Astrocyte (in vitro differentiated cells and primary cell): ENCODE results near the gene MLIP. TPM values are rescaled to one million over a fixed set of nuclear protein-coding genes. Genes with fewer than 3 reads are reported as not detected.

ENCODE experiments used
- DNase-seq: peaks from one replicate; pipeline ENCODE4 v3.0.0-alpha.2; 2010; ENCODE audit warnings: low read depth
- FAIRE-seq: peaks from 2 replicates; lab custom pipeline; 2011; peaks lifted over from hg19 to GRCh38; lab: Jason Lieb, UNC
- H2AFZ ChIP-seq: 2 replicates; pipeline ENCODE4 v1.6.0; 2012; ENCODE audit warnings: low read depth, low read length, inconsistent platforms
- H3K27ac ChIP-seq: 2 replicates; pipeline ENCODE4 v1.5.1; 2011; ENCODE audit warnings: low read depth, low read length, inconsistent platforms
- H3K27me3 ChIP-seq: 2 replicates; pipeline ENCODE4 v1.6.0; 2011; ENCODE audit warnings: low read length, inconsistent platforms; ENCODE audit not compliant: insufficient read depth
- H3K36me3 ChIP-seq: 2 replicates; pipeline ENCODE4 v1.5.1; 2011; ENCODE audit warnings: low read length, inconsistent platforms; ENCODE audit not compliant: insufficient read depth
- H3K4me1 ChIP-seq: 2 replicates; pipeline ENCODE4 v1.5.1; 2011; ENCODE audit warnings: low read length, inconsistent platforms; ENCODE audit not compliant: insufficient read depth
- H3K4me2 ChIP-seq: 2 replicates; pipeline ENCODE4 v1.6.0; 2012; ENCODE audit warnings: low read length, inconsistent platforms
- H3K4me3 ChIP-seq: 2 replicates; pipeline ENCODE4 v1.5.1; 2011; ENCODE audit warnings: low read depth, mild to moderate bottlenecking, low read length, inconsistent platforms; ENCODE audit not compliant: insufficient read depth
- H3K79me2 ChIP-seq: 2 replicates; pipeline ENCODE4 v1.6.0; 2012; ENCODE audit warnings: mild to moderate bottlenecking, low read length, inconsistent platforms; ENCODE audit not compliant: insufficient read depth
- H3K9ac ChIP-seq: 2 replicates; pipeline ENCODE4 v1.6.0; 2012; ENCODE audit warnings: mild to moderate bottlenecking, low read length, inconsistent platforms
- H3K9me3 ChIP-seq: 2 replicates; pipeline ENCODE4 v1.5.1; 2012; ENCODE audit warnings: low read depth, mild to moderate bottlenecking, low read length, inconsistent platforms; ENCODE audit not compliant: insufficient read depth
- H4K20me1 ChIP-seq: 2 replicates; pipeline ENCODE4 v1.6.0; 2012; ENCODE audit warnings: low read length, inconsistent platforms; ENCODE audit not compliant: insufficient read depth
- H3K27ac Mint-ChIP-seq: one replicate; pipeline ENCODE4 v1.8.0; 2021; ENCODE audit warnings: mild to moderate bottlenecking, mixed read lengths; ENCODE audit not compliant: unreplicated experiment
- H3K27me3 Mint-ChIP-seq: one replicate; pipeline ENCODE4 v1.8.0; 2021; ENCODE audit warnings: low read depth, mixed read lengths; ENCODE audit not compliant: unreplicated experiment
- H3K36me3 Mint-ChIP-seq: one replicate; pipeline ENCODE4 v1.8.0; 2021; ENCODE audit warnings: low read depth, mixed read lengths; ENCODE audit not compliant: unreplicated experiment
- H3K4me1 Mint-ChIP-seq: one replicate; pipeline ENCODE4 v1.8.0; 2021; ENCODE audit warnings: low read depth, mixed read lengths; ENCODE audit not compliant: unreplicated experiment
- H3K4me3 Mint-ChIP-seq: one replicate; pipeline ENCODE4 v1.8.0; 2021; ENCODE audit warnings: mild to moderate bottlenecking, moderate library complexity, mixed read lengths; ENCODE audit not compliant: unreplicated experiment
- H3K9me3 Mint-ChIP-seq: one replicate; pipeline ENCODE4 v1.8.0; 2021; ENCODE audit warnings: mild to moderate bottlenecking, mixed read lengths; ENCODE audit not compliant: unreplicated experiment
- EZH2 ChIP-seq: IDR thresholded peaks from 2 replicates; pipeline ENCODE4 v1.6.1; 2012; ENCODE audit warnings: mild to moderate bottlenecking, low read length, inconsistent platforms; ENCODE audit not compliant: insufficient read depth
- total RNA-seq: library from RNA; stranded (reverse); gene quantifications from 2 replicates; pipeline ENCODE4 v1.2.1, GENCODE V29; 2021
- TF ChIP-seq, protein P1 (sequence below): IDR thresholded peaks from 2 replicates; pipeline ENCODE4 v1.5.1; 2011; ENCODE audit warnings: low read depth, mild to moderate bottlenecking, inconsistent platforms, low read length, moderate library complexity; ENCODE audit not compliant: insufficient read depth

The MLIP gene
- total RNA-seq, 1 donor from 2014 or later, result not detected

- no peaks in the 10 kb centered on the region for H3K27me3 Mint-ChIP-seq
- H3K9me3 ChIP-seq, result no peaks in the 10 kb centered on the region
Observed at GRCh38 chr6:54130179-54130578, 18.9 kb downstream of the MLIP start.

GRCh38 chr6:54132587-54132986 lies 21.3 kb downstream of the MLIP start:
- H3K9me3 ChIP-seq, result no peaks in the 10 kb centered on the region
- no peak overlapping the region for H3K4me3 ChIP-seq
- no peaks in the 10 kb centered on the region for H3K27me3 ChIP-seq
- H3K4me2 ChIP-seq, result no peak overlapping the region
- no peak for DNase-seq
- H3K27me3 Mint-ChIP-seq, result peaks cover 8% of the 10 kb centered on the region
- no peak for FAIRE-seq
- TF ChIP-seq, protein P1, sequence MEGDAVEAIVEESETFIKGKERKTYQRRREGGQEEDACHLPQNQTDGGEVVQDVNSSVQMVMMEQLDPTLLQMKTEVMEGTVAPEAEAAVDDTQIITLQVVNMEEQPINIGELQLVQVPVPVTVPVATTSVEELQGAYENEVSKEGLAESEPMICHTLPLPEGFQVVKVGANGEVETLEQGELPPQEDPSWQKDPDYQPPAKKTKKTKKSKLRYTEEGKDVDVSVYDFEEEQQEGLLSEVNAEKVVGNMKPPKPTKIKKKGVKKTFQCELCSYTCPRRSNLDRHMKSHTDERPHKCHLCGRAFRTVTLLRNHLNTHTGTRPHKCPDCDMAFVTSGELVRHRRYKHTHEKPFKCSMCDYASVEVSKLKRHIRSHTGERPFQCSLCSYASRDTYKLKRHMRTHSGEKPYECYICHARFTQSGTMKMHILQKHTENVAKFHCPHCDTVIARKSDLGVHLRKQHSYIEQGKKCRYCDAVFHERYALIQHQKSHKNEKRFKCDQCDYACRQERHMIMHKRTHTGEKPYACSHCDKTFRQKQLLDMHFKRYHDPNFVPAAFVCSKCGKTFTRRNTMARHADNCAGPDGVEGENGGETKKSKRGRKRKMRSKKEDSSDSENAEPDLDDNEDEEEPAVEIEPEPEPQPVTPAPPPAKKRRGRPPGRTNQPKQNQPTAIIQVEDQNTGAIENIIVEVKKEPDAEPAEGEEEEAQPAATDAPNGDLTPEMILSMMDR, result no peak
- TF ChIP-seq EZH2, result no peak
- no peaks in the 10 kb centered on the region for H3K36me3 ChIP-seq
- H3K4me1 ChIP-seq, result no peaks in the 10 kb centered on the region
- no peak overlapping the region for H3K9ac ChIP-seq
- H3K9me3 Mint-ChIP-seq, result peaks cover 4% of the 10 kb centered on the region
- H3K79me2 ChIP-seq, result no peaks in the 10 kb centered on the region
- H3K36me3 Mint-ChIP-seq, result no peaks in the 10 kb centered on the region
- no peak overlapping the region for H3K27ac ChIP-seq
- no peak overlapping the region for H2AFZ ChIP-seq
- H4K20me1 ChIP-seq, result no peaks in the 10 kb centered on the region
- H3K4me3 Mint-ChIP-seq, result no peak overlapping the region
- no peaks in the 10 kb centered on the region for H3K4me1 Mint-ChIP-seq
- H3K27ac Mint-ChIP-seq, result no peak overlapping the region

More at GRCh38 chr6:54130179-54130578, 18.9 kb downstream of the MLIP start:
- H3K4me3 Mint-ChIP-seq, result no peak overlapping the region
- Histone ChIP-seq H3K27ac (no peak overlapping the region), H3K9ac (no peak overlapping the region), H3K4me1 (no peaks in the 10 kb centered on the region), H3K36me3 (no peaks in the 10 kb centered on the region), H3K27me3 (no peaks in the 10 kb centered on the region), H4K20me1 (no peaks in the 10 kb centered on the region), H3K79me2 (no peaks in the 10 kb centered on the region), H2AFZ (no peak overlapping the region), H3K4me2 (no peak overlapping the region), H3K4me3 (no peak overlapping the region)
- FAIRE-seq (no peak), DNase-seq (no peak)
- H3K27ac Mint-ChIP-seq, result no peak overlapping the region
- no peaks in the 10 kb centered on the region for H3K4me1 Mint-ChIP-seq
- TF ChIP-seq, protein P1, result no peak
- no peak for TF ChIP-seq EZH2
- no peaks in the 10 kb centered on the region for H3K9me3 Mint-ChIP-seq
- no peaks in the 10 kb centered on the region for H3K36me3 Mint-ChIP-seq

DNA sequence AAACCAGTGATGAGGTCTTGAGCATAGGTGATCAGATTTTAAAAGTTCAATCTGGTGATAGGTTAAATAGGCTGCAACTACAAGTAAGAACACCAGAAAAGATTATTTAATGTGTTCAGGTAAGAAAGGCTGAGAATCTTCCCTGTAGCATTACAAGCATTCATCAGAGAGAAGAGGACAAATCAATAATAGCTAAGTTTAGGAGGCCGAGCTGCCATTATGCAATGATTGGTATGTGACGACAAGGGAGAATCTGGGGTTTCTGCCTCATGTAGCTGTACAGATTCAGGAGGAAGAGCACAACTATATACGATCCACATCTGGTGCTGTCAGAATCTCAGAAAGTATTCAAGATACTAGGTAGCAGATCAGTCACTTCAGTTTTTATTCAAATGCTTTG lies 21.9 kb downstream of the MLIP start:
- Histone ChIP-seq H3K4me2 (no peak overlapping the region), H3K4me3 (no peak overlapping the region), H3K36me3 (no peaks in the 10 kb centered on the region), H3K79me2 (no peaks in the 10 kb centered on the region), H2AFZ (no peak overlapping the region), H3K27ac (no peak overlapping the region), H3K27me3 (no peaks in the 10 kb centered on the region), H4K20me1 (no peaks in the 10 kb centered on the region), H3K9ac (no peak overlapping the region), H3K9me3 (no peaks in the 10 kb centered on the region), H3K4me1 (no peaks in the 10 kb centered on the region)
- TF ChIP-seq, protein P1, result no peak
- TF ChIP-seq EZH2, result no peak
- FAIRE-seq (no peak), DNase-seq (no peak)
- Mint-ChIP-seq H3K4me1 (no peaks in the 10 kb centered on the region), H3K9me3 (peaks cover 5% of the 10 kb centered on the region), H3K27ac (no peak overlapping the region), H3K4me3 (no peak overlapping the region), H3K36me3 (no peaks in the 10 kb centered on the region), H3K27me3 (peaks cover 12% of the 10 kb centered on the region)
